ENCODE data around the gene CTDSPL2.
"Not testable (repeated sequence)": the region's sequence is repeated elsewhere in the genome, so short reads cannot be mapped to it uniquely, and the experiment has no call there.

Gene CTDSPL2

DNA sequence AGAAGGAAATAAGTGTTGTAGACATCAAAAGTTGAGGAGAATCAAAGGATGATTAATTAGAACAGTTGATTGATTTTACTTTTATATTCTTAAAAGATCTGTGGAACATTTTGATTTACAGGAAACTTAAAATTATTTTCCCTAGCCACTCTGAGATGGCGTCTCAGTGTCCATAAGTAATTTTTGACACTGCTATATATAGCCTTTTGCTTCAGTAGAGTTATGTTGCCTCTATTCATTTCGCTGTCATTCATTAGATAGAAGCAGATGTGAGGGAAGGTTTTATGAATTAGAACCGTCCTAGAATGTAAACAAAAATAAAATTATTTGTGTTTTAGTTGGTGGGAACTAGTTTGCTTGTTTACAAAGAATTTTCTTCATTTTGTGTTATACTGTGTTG, 58.5 kb downstream of the CTDSPL2 start:
- no peak for DNase-seq (ENCODE audit: low read depth)

DNA sequence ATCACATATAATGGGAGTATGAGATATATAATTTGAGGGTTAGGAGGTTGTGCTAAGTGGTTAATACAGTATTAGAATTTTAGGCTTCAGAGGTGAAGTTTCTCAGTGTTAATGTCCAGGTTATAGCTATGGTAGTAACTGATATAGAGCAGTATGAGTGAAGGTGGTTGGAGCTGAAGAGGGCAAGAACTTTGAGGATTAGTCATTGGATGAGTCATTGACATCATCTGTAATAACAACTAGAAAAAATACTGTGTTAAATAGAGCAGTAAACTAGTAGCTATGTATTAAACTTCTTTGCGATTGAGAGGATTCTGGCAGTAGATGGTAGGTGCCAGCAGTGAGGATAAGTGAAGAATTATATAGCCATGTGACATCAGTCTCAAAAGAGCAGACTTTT, 62.0 kb downstream of the CTDSPL2 start:
- DNase-seq (ENCODE audit: low read depth), result no peak

DNA sequence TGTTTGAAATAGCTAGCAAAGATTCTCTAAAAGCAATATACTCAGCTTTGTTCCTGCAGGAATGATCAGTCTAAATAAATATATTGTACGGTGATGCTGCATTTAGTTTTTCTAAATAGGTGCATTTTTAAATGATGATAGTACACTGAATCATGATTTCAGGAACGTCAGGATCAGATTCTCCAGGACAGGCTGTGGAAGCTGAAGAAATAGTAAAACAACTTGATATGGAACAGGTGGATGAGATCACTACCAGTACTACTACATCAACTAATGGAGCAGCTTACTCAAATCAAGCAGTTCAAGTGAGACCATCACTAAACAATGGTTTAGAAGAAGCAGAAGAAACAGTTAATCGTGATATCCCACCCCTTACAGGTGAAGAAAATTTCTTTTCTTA, 63.2 kb downstream of the CTDSPL2 start:
- no peak for DNase-seq (ENCODE audit: low read depth)

DNA sequence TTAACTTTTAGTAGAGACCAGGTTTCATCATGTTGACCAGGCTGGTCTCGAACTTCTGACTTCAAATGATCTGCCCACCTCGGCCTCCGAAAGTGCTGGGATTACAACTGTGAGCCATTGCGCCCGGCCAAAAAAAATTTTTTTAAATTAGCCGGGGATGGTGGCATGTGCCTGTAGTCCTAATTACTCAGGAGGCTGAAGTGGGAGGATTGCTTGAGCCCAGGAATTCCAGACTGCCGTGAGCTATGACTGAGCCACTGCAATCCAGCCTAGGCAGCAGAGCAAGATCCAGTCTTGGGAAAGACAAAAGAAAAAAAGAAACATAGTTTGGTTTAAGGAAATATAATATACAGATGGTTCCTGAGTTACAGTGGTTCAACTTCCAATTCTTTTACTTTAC, 64.6 kb downstream of the CTDSPL2 start:
- DNase-seq (ENCODE audit: low read depth), result no peak

- no peak for DNase-seq (ENCODE audit: low read depth)
These were observed 65.2 kb downstream of the CTDSPL2 start for GRCh38 chr15:44492672-44493071.

DNA sequence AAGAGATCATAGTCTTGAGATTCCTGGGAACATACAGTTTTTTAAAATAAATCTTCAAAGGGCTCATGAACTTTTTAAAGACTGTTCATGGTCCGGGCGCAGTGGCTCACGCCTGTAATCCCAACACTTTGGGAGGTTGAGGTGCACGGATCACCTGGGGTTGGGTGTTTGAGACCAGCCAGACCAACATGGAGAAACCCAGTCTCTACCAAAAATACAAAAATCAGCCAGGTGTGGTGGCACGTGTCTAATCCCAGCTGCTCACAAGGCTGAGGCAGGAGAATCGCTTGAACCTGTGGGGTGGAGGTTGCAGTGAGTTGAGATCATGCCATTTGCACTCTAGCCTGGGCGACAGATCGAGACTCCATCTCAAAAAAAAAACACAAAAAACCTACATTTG, 68.1 kb downstream of the CTDSPL2 start:
- DNase-seq (ENCODE audit: low read depth), result no peak

DNA sequence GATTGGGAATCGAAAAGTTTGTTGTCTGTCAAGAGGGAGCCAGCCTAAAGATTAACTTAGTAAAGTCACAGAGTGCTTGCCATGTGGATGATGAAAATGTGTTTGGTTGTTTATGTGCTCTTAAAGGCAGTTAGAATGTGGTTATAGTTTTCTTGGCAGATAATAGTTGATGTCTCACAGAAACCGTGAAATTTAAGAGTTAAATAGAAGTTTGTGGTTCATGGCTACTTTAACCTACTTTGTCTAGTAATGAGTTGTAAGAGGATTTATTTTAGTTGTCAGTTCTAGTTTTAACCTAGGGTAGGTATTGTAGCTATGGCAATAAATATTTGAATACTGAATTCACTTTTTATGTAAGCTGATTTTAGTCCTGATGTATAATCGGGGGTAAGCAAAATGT, 73.1 kb downstream of the CTDSPL2 start:
- no peak for DNase-seq (ENCODE audit: low read depth)

DNA sequence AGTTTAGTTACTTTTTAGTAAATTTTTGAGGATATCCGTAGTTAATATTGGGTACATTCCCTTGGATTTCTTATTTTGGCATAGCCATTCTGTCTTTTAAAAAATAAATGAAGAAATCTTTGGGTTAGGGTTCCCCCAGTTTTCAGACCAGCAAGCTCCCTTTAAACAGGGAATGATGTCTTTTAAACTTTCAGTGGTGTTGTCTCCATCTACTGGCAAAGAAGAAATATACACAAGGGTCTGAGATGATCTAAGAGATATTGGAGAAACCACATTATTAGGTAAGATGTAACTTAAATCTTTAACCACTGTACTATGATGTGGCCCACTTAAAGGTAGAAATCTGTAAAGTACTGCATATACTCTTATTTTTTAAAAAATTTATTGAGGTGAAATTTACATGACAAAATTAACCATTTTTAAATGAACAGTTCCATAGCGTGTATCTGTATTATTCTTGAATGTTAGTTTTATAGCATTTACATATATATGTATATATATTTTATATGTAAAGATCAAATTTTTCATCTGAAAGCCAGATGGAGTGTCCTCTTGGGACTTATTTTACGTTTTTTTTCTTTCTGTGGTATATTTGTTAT, 74.4 kb downstream of the CTDSPL2 start:
- no peak for DNase-seq (ENCODE audit: low read depth)

DNA sequence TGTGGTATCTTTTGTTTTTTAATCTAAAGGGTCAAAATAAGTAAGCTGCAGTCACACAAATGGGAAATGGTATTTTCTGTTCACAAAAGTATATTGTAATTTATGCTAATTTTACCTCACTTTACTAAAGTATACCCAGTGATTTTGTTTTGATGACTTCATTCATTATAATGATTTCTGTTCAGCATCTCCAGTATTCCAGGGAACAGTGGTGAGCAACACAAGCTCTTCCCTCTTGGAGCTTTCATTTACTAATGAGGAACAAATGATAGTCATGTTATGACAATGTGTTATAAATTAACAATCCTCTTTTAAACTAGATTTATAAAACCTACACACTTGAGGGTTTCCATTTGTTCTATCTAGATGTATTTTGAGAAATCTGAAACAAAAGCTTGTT, 89.0 kb downstream of the CTDSPL2 start:
- DNase-seq (ENCODE audit: low read depth), result no peak

DNA sequence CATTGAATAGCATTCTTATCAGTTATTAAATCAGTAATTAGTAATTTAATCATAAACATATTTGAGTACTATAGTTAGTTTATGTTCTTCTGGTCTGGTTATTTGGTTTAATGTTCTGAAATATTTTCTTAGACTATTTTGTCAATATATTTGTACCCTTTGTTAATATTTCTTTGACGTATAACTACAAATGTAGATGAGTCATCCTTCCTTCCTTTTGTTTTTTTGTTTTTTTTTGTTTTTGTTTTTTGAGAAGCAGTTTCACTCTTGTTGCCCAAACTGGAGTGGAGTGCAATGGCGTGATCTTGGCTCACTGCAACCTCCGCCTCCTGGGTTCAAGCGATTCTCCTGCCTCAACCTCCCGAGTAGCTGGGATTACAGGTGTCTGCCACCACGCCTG, 92.1 kb downstream of the CTDSPL2 start:
- DNase-seq (ENCODE audit: low read depth), result no peak

- no peak for DNase-seq (ENCODE audit: low read depth)
These were observed 97.6 kb downstream of the CTDSPL2 start for GRCh38 chr15:44525018-44525417.

DNA sequence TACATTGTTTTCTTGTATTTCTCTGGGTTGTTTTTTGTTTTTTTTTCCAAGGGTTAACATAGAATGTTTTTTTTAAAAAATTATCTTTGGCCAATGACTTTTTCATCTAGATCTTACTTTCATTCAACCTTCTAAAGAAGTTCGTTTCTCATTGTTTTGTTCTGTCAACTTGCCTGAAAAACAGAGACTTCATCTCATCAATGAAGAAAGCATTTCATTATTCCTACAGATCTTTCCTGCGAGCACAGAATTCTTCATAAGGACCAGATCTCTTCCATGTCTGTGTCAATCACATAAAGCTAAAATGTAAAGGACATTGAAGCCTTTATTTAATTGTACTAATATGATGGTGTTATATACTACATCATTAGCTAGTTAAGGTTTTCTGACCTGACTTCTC, 99.8 kb downstream of the CTDSPL2 start:
- no peak for DNase-seq (ENCODE audit: low read depth)

GRCh38 chr15:44529864-44530604, 102.6 kb downstream of the CTDSPL2 start:
- no peak for DNase-seq (ENCODE audit: low read depth)

DNA sequence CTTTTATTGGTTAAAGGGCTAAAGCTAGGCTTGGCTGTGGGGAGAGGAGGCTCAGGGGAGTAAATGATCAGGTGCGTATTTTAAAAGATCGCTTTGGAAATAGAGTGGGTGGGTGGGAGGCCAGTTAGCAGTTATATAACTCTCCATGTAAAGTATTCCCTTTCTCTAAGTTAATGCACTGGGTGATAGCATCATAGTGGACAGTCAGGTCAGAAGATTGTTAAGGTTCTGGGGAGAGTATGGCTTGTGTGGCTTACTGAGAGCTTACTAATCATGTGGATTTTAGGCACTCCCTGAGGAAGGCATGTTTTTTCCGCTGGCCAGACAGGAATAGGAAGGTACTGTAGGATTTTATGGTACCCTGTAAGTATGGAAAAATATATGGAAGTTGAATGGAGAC, 103.2 kb downstream of the CTDSPL2 start:
- no peak for DNase-seq (ENCODE audit: low read depth)

GRCh38 chr15:44532275-44532674, 104.8 kb downstream of the CTDSPL2 start:
- not testable (repeated sequence) for DNase-seq (ENCODE audit: low read depth)

DNA sequence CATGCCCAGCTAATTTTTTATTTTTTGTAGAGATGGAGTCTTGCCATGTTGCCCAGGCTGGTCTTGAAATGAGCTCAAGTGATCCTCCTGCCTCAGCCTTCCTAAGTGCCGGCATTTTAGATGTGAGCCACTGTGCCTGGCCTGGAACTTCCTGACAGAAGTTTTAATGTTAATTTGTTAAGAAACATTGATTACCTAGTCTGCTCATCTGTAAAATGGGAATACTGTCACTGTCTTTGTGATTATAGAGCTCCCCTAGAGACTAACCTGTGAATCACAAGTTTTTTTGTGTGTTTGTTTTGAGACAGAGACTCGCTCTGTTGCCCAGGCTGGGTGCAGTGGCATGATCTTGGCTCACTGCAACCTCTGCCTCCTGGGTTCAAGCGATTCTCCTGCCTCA, 105.3 kb downstream of the CTDSPL2 start:
- DNase-seq (ENCODE audit: low read depth), result no peak

GRCh38 chr15:44535092-44535491, 107.7 kb downstream of the CTDSPL2 start:
- DNase-seq (ENCODE audit: low read depth), result no peak

DNA sequence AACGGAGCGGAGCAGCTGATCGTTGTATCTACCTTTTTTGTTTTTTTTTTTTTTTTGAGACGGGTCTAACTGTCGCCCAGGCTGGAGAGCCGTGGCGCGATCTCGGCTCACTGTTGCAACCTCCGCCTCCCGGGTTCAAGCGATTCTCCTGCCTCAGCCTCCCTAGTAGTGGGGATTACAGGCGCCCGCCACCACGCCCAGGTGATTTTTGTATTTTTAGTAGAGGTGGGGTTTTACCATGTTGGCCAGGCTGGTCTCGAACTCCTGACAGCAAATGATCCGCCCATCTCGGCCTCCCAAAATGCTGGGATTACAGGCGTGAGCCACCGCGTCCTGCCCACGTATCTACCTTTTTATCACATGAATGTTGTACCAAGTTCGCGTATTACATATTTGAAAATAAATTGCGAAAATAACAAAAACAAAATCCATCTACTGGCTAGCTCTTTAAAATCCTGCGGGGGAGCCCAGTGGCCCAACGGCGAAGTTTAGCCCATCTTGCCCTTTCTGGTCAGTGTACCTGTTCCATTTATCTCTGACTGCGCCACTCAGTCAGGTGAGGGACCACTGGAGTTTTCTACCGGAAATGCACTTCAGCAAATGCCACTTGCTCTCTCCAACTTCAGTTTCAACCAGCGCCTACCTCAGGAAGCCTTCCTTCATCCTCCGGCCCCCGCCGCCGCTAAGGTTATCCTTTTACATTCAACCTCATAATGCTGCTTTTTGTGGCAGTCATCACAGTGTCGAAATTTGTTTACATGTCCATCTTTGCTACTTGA, 108.3 kb downstream of the CTDSPL2 start:
- peak; percentile 7 for DNase-seq (ENCODE audit: low read depth)

- peak; percentile 46 for DNase-seq (ENCODE audit: low read depth)
These were observed 109.0 kb downstream of the CTDSPL2 start for GRCh38 chr15:44536302-44536961.

GRCh38 chr15:44536962-44537734, 109.7 kb downstream of the CTDSPL2 start, which contains the start of gene EIF3J:
Gene EIF3J (plus strand): TSS chr15:44537147. CDS start chr15:44537195, 48 bp downstream.
- DNase-seq (ENCODE audit: low read depth), result peak; percentile 82

- no peak for DNase-seq (ENCODE audit: low read depth)
These were observed 110.4 kb downstream of the CTDSPL2 start for GRCh38 chr15:44537735-44538240.
